Tibial artery (tissue), 4 donors: ENCODE results near the gene SDC3.

Experiments
- DNase-seq, 2 donors: peaks; one replicate each; pipeline ENCODE4 v3.0.0-alpha.2; 2019
- H3K27ac ChIP-seq, 2 donors: fragments of 200-600 bp; sonication (generic) in 1 of 2; 1 replicate in 1 of 2; 2 replicates in 1 of 2; pipeline ENCODE4 v1.5.1; 2018 to 2019; ENCODE audit warnings: mild to moderate bottlenecking in 1 of 2
- H3K27me3 ChIP-seq, 2 donors: fragments of 200-600 bp; sonication (generic) in 1 of 2; one replicate each; pipeline versions ENCODE4 v1.5.1 to v1.6.0; 2016 to 2019
- H3K36me3 ChIP-seq, 3 donors: fragments of 200-600 bp; sonication (generic) in 2 of 3; one replicate each; pipeline ENCODE4 v1.5.1; 2016 to 2019; ENCODE audit warnings: mild to moderate bottlenecking in 2 of 3
- H3K4me1 ChIP-seq, 4 donors: fragments of 200-600 bp; sonication (generic) in 2 of 4; 1 replicate in 3 of 4; 2 replicates in 1 of 4; pipeline ENCODE4 v1.5.1; 2016 to 2019
- H3K4me3 ChIP-seq, 2 donors: fragments of 200-600 bp; sonication (generic) in 1 of 2; 1 replicate in 1 of 2; 2 replicates in 1 of 2; pipeline ENCODE4 v1.5.1; 2018 to 2019; ENCODE audit warnings: mild to moderate bottlenecking in 2 of 2
- H3K9me3 ChIP-seq, 3 donors: fragments of 200-600 bp; sonication (generic) in 1 of 3; one replicate each; pipeline ENCODE4 v1.5.1; 2016 to 2019
- CTCF ChIP-seq, 2 experiments: fragments of 200-600 bp in 1 of 2; fragments of 450-650 bp in 1 of 2; IDR thresholded peaks; one replicate each; pipeline ENCODE4 v1.5.1; 2017 to 2019; ENCODE audit warnings: antibody characterized with exemption in 2 of 2, mild to moderate bottlenecking in 1 of 2, moderate library complexity in 1 of 2
- intact Hi-C: fragments of 100-400 bp; cut with DNase I; formaldehyde crosslinking; loops from one replicate; pipeline ENCODE4 v1.15.0; 2023; ENCODE audit warnings: low total_unique reads

The SDC3 gene

DNA sequence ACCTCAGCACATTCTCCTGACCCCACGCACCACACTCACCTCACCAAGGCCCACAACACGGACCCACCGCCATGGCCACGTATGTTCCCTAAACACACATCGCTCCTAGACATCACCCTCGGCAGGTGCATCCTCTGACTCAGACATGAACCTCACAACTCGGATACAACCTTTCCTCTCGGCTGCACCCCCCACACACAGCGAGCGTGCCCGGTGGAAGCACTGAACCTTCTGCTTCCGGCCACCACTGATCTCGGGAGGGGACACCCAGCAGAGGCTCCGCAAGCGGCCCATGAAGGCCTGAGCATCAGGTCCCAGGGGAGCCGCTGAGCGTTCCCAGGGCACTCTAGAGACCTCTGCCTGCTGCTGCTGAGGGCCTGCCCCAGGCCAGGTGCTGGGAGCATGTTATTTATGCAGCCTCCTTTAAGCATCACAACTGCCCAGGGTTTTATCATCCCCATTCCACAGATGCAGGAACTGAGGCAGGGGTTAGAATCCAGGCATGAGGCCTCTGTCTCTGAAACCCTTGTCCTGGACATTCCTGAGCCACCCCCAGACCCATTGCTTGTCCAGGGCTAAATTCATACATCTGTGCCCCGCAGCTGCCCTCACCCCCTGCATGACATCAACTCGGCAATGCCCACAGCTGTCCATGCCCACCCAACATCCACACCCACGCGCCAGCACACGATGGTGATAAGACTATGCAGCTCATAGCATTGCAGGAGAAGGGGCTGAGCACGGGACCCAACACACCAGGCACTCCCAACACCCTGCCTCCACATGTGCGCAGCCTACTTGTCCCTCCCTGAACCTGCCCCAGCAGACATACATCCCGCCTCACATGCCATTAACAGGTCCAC is 27.0 kb downstream of the SDC3 start:
- H3K4me1 ChIP-seq, result peaks cover 0 to 52% (median 23%) of the 10 kb centered on the region in 4 donors
- intact Hi-C loops, result no loop called here

GRCh38 chr1:30880678-30881318 is 27.8 kb downstream of the SDC3 start:
- no peak for DNase-seq
- no peaks in the 10 kb centered on the region for H3K9me3 ChIP-seq
- no peaks in the 10 kb centered on the region for H3K27me3 ChIP-seq
- no peak overlapping the region for H3K4me3 ChIP-seq
- H3K4me1 ChIP-seq, result peaks cover 0 to 45% (median 19%) of the 10 kb centered on the region in 4 donors
- TF ChIP-seq CTCF (IDR thresholded peaks at IDR 0.05), result no peak
- intact Hi-C loops, result no loop called here
- no peak overlapping the region for H3K27ac ChIP-seq
- peaks cover 0 to 7% (median 6%) of the 10 kb centered on the region in 3 donors for H3K36me3 ChIP-seq

More for the DNA sequence above, 27.0 kb downstream of the SDC3 start:
- peaks cover 0 to 5% (median 3%) of the 10 kb centered on the region in 3 donors for H3K36me3 ChIP-seq
- no peak overlapping the region for H3K4me3 ChIP-seq
- no peaks in the 10 kb centered on the region for H3K9me3 ChIP-seq
- H3K27me3 ChIP-seq, result no peaks in the 10 kb centered on the region
- TF ChIP-seq CTCF (IDR thresholded peaks at IDR 0.05), result no peak
- no peak for DNase-seq
- H3K27ac ChIP-seq, result no peak overlapping the region

DNA sequence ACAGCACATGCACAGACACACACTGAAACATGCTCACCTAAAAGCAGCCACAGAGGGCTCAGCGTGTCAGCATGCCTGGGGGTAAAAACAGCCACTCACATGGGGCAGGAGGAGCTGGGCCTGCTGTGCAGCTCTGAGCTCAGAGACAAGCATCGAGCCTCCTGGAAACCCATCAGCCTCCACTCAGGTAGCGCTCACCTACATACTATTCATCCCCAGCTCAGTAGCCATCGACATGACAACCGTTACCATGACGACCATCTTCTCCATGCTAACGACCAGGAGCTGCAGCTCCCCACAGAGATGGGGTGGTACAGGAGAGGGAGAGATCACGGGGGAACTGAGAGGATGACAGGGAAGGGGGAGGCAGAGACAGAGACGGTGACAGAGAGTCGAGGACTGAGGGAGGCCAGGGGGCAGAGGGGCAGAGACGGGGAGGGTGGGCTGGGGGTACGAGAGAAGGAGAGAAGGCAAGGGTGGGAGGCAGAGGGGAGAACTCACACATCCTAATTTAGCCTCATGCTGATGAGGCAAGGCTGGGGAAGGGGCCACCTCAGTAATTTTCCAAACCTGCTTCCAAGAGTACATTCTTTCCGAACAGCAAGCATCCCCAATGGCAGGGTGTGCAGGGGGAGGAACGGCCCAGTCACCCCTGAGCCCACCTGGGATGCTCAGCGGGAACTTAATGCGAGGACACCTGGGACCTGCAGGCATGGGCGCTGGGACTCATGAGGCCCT is 28.4 kb downstream of the SDC3 start:
- Histone ChIP-seq H3K4me3 (no peak overlapping the region), H3K4me1 (peaks cover 0 to 39% (median 14%) of the 10 kb centered on the region in 4 donors), H3K27ac (no peak overlapping the region), H3K9me3 (no peaks in the 10 kb centered on the region), H3K27me3 (no peaks in the 10 kb centered on the region), H3K36me3 (peaks cover 0 to 14% (median 11%) of the 10 kb centered on the region in 3 donors)
- intact Hi-C loops, result no loop called here
- TF ChIP-seq CTCF (IDR thresholded peaks at IDR 0.05), result no peak
- DNase-seq, result no peak

DNA sequence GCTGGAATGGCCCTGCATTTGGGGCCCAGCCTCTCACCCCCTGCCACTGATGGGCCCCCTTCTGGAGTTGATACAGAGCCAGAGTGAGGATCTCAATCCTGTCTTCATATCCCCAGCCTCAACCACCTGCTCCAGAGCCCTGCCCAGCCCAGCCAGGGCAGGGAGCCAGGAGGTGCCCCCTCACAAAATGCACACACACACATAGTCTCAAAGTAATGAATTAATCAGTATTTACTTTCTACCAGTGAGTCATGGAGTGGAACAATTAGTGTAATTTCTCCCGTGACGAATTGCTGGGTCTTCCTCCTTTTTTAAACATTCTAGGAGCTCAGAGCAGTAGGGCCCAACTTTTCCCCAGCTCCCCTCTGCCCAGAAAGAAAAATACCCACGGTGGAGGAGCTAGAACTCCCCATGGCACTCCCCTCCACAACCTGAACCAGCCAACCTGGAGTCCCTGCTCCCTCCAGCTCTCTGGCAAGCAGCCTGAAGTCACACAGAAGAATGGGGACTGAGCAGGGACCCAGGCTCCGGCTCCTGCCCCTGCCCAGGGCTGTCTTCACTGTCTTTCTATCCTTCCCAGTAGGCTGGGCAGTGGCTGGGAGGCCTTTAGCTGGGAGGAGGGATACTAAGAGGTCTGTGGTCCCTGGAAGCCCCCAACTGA is 29.3 kb downstream of the SDC3 start:
- H3K4me1 ChIP-seq, result peaks cover 0 to 39% (median 14%) of the 10 kb centered on the region in 4 donors
- intact Hi-C loops, result no loop called here
- no peak overlapping the region for H3K27ac ChIP-seq

More for the DNA sequence above, 29.3 kb downstream of the SDC3 start:
- Histone ChIP-seq H3K27me3 (no peaks in the 10 kb centered on the region), H3K9me3 (no peaks in the 10 kb centered on the region), H3K36me3 (peaks cover 4 to 22% (median 19%) of the 10 kb centered on the region in 3 donors), H3K4me3 (no peak overlapping the region)
- no peak for TF ChIP-seq CTCF (IDR thresholded peaks at IDR 0.05)
- no peak for DNase-seq
